ENCODE data around the gene PRSS27. TPM values are rescaled to one million over a fixed set of nuclear protein-coding genes. Genes with fewer than 3 reads are reported as not detected.

Gene PRSS27
- total RNA-seq, 1 donor from 2014 or later = 2.9 TPM

DNA sequence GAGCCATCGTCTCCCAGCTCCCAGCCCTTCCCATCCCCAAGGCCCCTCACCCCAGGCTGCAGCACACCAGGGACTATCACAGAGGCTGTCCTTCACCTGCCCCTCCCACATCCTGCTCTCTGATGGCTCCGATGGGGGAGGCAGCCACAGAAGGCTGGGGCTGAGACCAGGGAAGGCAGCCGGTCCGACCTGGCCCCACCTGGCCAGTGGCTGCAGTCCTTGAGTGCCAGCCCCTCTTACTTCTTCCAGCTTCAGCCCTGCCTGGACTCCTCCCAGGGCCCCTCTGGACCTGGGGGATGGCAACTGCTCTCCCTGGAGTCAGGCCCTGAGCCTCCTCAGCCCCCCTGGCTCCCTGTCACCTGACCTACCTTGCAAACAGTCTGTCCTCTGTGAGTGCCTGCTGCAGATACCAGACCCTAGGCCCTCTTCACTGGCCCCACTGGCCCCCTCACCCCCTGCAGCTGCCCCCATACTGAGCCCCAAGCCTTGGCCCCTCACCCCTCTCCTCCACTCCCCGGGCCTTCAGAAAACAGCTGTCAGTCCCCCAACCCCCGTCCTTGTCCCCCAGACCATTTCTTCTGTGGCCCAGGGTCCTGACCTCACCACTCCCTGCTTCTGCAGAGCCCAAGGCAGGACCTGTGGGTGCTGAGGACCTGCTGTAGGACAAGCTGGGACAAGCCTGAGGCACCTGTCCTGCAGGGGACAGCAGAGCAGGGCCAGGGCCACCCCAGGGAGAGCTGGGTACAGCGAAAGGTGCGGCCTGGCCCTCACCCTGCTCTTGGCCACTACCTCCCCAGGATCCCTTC is 19.8 kb upstream of the PRSS27 start:
- Histone ChIP-seq H3K4me3 (ENCODE audit: low read depth, low read length) (no peak overlapping the region), H3K27me3 (ENCODE audit: control insufficient read depth, insufficient read depth, low read length) (no peaks in the 10 kb centered on the region), H3K36me3 (ENCODE audit: control insufficient read depth, insufficient read depth, low read length) (no peaks in the 10 kb centered on the region)
- TF ChIP-seq, protein P1, sequence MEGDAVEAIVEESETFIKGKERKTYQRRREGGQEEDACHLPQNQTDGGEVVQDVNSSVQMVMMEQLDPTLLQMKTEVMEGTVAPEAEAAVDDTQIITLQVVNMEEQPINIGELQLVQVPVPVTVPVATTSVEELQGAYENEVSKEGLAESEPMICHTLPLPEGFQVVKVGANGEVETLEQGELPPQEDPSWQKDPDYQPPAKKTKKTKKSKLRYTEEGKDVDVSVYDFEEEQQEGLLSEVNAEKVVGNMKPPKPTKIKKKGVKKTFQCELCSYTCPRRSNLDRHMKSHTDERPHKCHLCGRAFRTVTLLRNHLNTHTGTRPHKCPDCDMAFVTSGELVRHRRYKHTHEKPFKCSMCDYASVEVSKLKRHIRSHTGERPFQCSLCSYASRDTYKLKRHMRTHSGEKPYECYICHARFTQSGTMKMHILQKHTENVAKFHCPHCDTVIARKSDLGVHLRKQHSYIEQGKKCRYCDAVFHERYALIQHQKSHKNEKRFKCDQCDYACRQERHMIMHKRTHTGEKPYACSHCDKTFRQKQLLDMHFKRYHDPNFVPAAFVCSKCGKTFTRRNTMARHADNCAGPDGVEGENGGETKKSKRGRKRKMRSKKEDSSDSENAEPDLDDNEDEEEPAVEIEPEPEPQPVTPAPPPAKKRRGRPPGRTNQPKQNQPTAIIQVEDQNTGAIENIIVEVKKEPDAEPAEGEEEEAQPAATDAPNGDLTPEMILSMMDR (IDR thresholded peaks at IDR 0.05; ENCODE audit: insufficient read depth, low read length, poor library complexity, severe bottlenecking) = no peak
- DNase-seq (ENCODE audit: low read depth) = no peak

DNA sequence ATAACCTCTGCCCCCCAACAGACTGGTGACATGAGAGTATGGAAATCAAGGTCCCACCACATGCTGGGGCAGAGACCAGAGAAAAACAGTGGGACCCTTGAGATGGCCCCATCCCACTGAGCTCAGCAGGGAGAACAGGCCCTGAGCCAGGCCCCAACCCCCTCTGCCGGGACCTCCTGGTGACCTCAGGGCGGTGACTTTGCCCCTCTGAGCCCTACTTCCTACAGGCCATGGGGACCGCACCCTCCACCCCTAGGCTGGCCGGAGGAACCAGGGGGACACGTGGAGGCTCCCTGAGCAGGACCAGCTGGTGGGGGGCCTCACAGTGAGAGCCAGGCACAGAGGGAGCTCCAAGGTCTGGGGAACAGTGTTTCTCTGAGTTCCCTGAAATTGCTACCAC is 18.6 kb upstream of the PRSS27 start:
- no peaks in the 10 kb centered on the region for H3K27me3 ChIP-seq (ENCODE audit: control insufficient read depth, insufficient read depth, low read length)
- TF ChIP-seq, protein P1 (IDR thresholded peaks at IDR 0.05; ENCODE audit: insufficient read depth, low read length, poor library complexity, severe bottlenecking) = no peak

DNA sequence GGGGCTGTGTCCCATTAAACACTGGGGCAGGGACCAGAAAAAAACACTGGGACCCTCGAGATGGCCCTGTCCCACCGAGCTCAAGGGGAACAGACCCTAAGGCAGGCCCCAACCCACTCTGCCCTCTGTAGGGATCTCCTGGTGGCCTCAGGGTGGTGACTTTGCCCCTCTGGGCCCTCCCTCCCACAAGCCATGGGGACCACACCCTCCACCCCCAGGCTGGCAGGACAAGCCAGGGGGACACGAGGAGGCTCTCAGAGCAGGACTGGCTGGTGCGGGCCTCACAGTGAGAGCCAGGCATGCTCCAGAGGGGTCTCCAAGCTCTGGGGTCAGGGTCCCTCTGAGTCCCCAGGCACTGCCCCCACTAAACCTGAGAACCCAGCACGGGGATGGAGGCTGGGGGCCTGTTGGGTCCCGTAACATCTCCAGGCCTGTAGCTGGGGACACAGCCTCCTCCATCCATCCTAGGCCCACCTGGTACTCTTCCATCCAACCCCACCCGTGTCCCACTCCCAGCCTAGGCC is 17.9 kb upstream of the PRSS27 start:
- Histone ChIP-seq H3K36me3 (ENCODE audit: control insufficient read depth, insufficient read depth, low read length) (no peaks in the 10 kb centered on the region), H3K27me3 (ENCODE audit: control insufficient read depth, insufficient read depth, low read length) (no peaks in the 10 kb centered on the region), H3K4me3 (ENCODE audit: low read depth, low read length) (no peak overlapping the region)
- TF ChIP-seq, protein P1 (IDR thresholded peaks at IDR 0.05; ENCODE audit: insufficient read depth, low read length, poor library complexity, severe bottlenecking) = no peak
- DNase-seq (ENCODE audit: low read depth) = no peak

More for the DNA sequence above, 18.6 kb upstream of the PRSS27 start:
- Histone ChIP-seq H3K36me3 (ENCODE audit: control insufficient read depth, insufficient read depth, low read length) (no peaks in the 10 kb centered on the region), H3K4me3 (ENCODE audit: low read depth, low read length) (no peak overlapping the region)
- no peak for DNase-seq (ENCODE audit: low read depth)

DNA sequence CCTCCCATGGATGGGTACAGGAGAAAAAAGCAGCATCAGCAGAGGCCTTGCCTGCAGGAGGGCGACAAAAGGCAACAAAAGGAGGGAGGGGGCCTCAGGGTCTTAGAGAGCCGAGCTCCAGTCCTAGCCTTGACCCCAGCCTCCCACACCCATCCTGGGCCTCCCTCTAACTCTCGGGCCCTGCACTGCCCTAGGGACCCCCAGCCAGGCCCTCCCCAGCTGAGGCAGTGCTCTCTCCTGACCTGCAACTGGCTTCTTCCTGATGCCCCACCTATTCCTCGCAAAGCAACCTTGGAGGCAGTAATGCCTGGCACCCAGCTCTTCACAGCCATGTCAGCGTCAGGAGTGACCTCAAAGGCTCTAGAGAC is 17.2 kb upstream of the PRSS27 start:
- DNase-seq (ENCODE audit: low read depth) = no peak
- H3K36me3 ChIP-seq (ENCODE audit: control insufficient read depth, insufficient read depth, low read length) = no peaks in the 10 kb centered on the region
- no peak overlapping the region for H3K4me3 ChIP-seq (ENCODE audit: low read depth, low read length)
- TF ChIP-seq, protein P1 (IDR thresholded peaks at IDR 0.05; ENCODE audit: insufficient read depth, low read length, poor library complexity, severe bottlenecking) = no peak
- H3K27me3 ChIP-seq (ENCODE audit: control insufficient read depth, insufficient read depth, low read length) = no peaks in the 10 kb centered on the region

DNA sequence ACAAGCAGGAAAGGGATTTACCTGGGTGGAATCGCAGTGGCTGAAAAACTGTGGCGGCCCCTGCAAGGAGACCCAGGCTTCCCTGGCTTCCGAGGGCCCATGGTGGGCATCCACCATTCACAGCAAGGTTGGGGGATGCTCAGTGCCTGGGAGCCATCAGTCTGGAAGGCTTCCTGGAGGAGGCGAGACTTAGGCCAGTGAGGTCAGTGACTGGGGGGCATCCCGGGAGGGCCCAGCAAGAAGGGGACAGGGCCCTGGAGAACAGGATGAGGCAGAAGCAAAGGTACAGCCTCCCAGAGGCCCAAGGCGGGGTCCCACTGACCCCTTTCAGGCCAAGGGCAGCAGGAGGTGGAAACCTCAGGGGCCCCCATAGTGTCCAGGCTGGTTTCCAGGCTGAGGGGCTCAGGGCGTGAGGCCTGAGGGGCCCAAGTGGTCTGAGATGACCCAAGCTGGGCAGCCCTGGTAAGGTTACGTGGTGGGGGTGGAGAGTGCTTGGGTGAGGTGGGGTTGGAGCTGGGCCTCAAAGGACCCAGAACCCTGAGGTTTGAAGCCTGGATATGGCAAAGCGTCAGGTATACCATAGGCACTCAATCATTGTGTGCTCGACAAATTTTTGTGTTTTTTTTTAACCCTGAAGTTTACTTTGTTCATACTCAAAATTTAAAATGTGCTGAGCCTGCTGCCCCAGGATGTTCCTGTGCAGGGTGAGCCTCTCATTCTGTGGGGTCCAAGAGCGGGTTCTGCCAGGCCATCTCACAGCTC is 16.6 kb upstream of the PRSS27 start:
- no peak for DNase-seq (ENCODE audit: low read depth)
- TF ChIP-seq, protein P1 (IDR thresholded peaks at IDR 0.05; ENCODE audit: insufficient read depth, low read length, poor library complexity, severe bottlenecking) = no peak
- no peaks in the 10 kb centered on the region for H3K36me3 ChIP-seq (ENCODE audit: control insufficient read depth, insufficient read depth, low read length)
- no peaks in the 10 kb centered on the region for H3K27me3 ChIP-seq (ENCODE audit: control insufficient read depth, insufficient read depth, low read length)
- no peak overlapping the region for H3K4me3 ChIP-seq (ENCODE audit: low read depth, low read length)
